ENCODE measurements around the gene KLHL40. TPM values are rescaled to one million over a fixed set of nuclear protein-coding genes. Genes with fewer than 3 reads are reported as not detected.

KLHL40 gene
- total RNA-seq, 4 donors from 2014 or later = 0.19 TPM; not detected in 3

DNA sequence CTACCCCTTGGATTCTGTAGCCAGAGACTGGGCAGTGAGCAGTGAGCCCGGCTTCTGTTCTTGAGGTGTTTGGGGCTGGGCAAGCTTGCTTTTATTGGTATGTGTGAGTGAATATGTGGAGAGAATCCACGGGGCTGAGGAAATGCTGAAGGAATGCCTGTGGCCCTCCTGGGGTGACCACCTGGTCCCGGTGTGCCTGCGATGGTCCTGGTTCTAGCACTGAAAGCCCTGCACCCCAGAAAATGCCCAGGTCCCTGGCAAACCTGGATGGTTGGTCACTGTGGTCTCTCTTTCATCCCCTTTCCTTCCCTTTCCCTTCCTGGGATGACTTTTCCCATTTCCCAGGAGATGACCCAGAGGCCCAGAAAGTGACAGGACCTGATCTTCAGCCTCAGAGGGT lies 27.7 kb upstream of the KLHL40 start:
- TF ChIP-seq, protein P1, sequence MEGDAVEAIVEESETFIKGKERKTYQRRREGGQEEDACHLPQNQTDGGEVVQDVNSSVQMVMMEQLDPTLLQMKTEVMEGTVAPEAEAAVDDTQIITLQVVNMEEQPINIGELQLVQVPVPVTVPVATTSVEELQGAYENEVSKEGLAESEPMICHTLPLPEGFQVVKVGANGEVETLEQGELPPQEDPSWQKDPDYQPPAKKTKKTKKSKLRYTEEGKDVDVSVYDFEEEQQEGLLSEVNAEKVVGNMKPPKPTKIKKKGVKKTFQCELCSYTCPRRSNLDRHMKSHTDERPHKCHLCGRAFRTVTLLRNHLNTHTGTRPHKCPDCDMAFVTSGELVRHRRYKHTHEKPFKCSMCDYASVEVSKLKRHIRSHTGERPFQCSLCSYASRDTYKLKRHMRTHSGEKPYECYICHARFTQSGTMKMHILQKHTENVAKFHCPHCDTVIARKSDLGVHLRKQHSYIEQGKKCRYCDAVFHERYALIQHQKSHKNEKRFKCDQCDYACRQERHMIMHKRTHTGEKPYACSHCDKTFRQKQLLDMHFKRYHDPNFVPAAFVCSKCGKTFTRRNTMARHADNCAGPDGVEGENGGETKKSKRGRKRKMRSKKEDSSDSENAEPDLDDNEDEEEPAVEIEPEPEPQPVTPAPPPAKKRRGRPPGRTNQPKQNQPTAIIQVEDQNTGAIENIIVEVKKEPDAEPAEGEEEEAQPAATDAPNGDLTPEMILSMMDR (IDR thresholded peaks at IDR 0.05) = no peak
- no peak for ATAC-seq (ENCODE audit: low FRiP score)
- no peak for DNase-seq (ENCODE audit: low spot score)

DNA sequence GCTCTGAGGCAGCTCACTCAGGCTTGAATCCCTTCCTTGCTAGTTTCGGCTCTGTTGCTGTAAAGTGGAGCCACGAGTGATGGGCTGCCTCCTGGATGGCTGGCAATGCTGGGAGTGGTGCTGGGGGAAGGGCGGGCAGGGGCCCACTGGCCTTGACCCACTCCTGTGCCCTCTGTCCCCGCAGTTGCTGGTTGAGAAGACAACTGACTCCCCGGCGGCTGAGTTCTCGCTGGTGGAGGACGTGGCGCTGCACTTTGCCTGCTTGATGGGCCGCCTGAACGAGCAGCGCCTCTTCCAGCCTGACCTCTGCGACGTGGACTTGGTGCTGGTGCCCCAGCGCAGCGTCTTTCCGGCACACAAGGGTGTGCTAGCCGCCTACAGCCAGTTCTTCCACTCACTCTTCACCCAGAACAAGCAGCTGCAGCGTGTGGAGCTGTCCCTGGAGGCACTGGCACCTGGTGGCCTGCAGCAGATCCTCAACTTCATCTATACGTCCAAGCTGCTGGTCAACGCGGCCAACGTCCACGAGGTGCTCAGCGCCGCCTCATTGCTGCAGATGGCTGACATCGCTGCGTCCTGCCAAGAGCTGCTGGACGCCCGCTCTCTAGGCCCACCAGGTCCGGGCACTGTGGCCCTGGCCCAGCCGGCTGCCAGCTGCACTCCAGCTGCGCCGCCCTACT lies 27.1 kb upstream of the KLHL40 start:
- TF ChIP-seq, protein P1 (IDR thresholded peaks at IDR 0.05) = no peak
- no peak for ATAC-seq (ENCODE audit: low FRiP score)
- no peak for DNase-seq (ENCODE audit: low spot score)

DNA sequence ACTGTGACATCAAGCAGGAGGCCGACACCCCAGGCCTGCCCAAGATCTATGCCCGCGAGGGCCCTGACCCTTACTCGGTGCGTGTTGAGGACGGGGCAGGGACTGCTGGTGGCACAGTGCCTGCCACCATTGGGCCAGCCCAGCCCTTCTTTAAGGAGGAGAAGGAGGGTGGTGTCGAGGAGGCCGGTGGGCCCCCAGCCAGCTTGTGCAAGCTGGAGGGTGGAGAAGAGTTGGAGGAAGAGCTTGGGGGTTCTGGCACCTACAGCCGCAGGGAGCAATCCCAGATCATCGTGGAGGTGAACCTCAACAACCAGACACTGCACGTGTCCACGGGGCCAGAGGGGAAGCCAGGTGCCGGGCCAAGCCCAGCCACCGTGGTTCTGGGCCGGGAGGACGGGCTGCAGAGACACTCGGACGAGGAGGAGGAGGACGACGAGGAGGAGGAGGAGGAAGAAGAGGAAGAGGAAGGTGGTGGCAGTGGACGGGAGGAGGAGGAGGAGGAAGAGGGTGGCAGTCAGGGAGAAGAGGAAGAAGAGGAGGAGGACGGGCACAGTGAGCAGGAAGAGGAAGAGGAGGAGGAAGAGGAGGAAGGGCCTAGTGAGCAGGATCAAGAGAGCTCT lies 26.5 kb upstream of the KLHL40 start:
- no peak for ATAC-seq (ENCODE audit: low FRiP score)
- DNase-seq (ENCODE audit: low spot score) = no peak
- TF ChIP-seq, protein P1 (IDR thresholded peaks at IDR 0.05) = no peak

DNA sequence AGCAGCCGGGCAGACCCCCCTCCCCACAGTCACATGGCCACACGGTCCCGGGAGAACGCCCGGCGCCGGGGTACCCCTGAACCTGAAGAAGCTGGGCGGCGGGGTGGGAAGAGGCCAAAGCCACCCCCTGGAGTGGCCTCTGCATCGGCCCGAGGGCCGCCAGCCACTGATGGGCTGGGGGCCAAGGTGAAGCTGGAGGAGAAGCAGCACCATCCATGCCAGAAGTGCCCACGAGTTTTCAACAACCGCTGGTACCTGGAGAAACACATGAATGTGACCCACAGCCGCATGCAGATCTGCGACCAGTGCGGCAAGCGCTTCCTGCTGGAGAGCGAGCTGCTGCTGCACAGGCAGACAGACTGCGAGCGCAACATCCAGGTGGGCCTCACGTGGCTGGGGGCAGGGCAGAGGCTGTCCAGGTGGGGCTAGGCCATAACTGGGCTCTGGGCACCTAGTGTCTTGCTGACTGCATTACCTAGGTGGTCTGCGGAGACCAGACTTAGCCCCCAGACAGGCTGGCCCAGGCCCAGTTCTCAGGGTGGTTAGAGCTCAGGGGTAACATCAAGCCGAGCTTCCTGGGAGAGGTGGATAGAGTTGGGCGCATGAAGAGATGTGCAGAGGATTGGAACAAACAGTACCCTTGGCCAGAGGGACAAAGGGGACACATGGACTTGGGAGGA lies 25.7 kb upstream of the KLHL40 start:
- DNase-seq (ENCODE audit: low spot score) (no peak), ATAC-seq (ENCODE audit: low FRiP score) (no peak)
- TF ChIP-seq, protein P1 (IDR thresholded peaks at IDR 0.05) = no peak

DNA sequence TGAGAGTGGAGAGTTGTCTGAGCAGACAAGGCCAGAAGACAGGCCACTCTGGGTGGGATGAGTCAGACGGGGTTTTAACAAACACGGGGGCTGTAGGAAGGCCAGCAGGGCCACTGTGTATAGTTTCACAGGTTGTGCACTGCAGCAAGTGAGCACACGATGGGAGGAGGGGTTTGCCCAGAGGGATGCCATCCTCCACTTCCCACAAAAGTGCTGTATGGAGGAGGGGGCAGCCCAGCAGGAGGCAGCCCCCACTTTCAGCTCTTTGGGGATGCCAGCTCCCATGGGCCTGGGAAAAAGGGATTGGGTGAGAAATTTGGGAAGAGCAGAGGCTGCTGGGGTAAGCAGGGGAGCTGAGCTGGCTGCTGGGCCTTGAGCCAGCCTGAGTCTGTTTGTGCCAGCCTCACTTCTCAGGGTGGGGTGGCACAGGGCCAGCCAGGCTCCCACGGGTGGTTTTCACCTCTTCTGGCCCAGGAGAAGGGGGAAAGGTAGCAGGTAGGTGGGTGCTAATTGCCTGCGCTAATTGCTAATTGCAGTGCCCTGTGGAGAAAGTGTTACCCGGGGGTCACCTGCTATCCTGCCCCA lies 25.1 kb upstream of the KLHL40 start:
- DNase-seq (ENCODE audit: low spot score) (no peak), ATAC-seq (ENCODE audit: low FRiP score) (no peak)
- TF ChIP-seq, protein P1 (IDR thresholded peaks at IDR 0.05) = no peak

DNA sequence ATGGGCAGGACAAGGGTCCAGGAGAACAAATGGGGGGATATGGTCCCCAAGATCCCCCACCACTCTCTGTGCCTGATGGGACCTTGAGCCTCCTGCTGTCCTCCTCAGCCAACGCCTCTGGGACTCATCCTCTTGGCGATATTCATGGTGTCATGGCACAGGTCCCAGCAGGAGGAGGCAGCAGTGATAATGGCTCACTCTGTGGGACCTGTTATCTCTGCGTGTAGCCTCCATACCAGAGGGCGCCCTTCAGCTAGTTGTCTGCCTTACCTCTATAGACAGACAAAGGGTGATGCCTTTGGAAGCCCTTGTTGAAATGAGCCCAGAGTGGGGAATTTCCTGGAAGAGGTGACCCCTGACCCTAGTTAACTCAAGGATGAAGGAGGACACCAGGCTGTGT lies 24.4 kb upstream of the KLHL40 start:
- ATAC-seq (ENCODE audit: low FRiP score) (no peak), DNase-seq (ENCODE audit: low spot score) (no peak)
- TF ChIP-seq, protein P1 (IDR thresholded peaks at IDR 0.05) = no peak

Measured in omental fat pad (tissue), 4 donors.